GM06990 (cell line): ENCODE results near the gene UGGT2.
"Not testable (repeated sequence)": the region's sequence is repeated elsewhere in the genome, so short reads cannot be mapped to it uniquely, and the experiment has no call there.

Source experiments
- DNase-seq: peaks from one replicate; pipeline ENCODE4 v3.0.0-alpha.2; 2011; ENCODE audit not compliant: insufficient read length; ENCODE audit errors: extremely low read depth
- H3K27me3 ChIP-seq: replicated peaks from 2 replicates; pipeline ENCODE4 v1.6.0; 2011; ENCODE audit warnings: low read length; ENCODE audit not compliant: control insufficient read depth, insufficient read depth
- H3K36me3 ChIP-seq: 2 replicates; pipeline ENCODE4 v1.5.1; 2011; ENCODE audit warnings: low read length; ENCODE audit not compliant: control insufficient read depth, insufficient read depth
- H3K4me3 ChIP-seq: replicated peaks from 2 replicates; pipeline ENCODE4 v1.5.1; 2011; ENCODE audit warnings: low read depth, mild to moderate bottlenecking, control low read depth, low read length
- CTCF ChIP-seq: IDR thresholded peaks from 2 replicates; pipeline ENCODE4 v1.5.1; 2011; ENCODE audit warnings: low read length, control low read depth, mild to moderate bottlenecking, inconsistent platforms; ENCODE audit not compliant: insufficient read depth, poor library complexity, severe bottlenecking

The UGGT2 gene

GRCh38 chr13:96065849-96066248, 12.6 kb upstream of the UGGT2 start:
- DNase-seq, result no peak
- no peak for TF ChIP-seq CTCF
- H3K27me3 ChIP-seq, result no peaks in the 10 kb centered on the region
- H3K36me3 ChIP-seq, result no peaks in the 10 kb centered on the region
- no peak overlapping the region for H3K4me3 ChIP-seq

- Histone ChIP-seq H3K27me3 (no peaks in the 10 kb centered on the region; the same call in 1 of the 2 replicates), H3K36me3 (no peaks in the 10 kb centered on the region), H3K4me3 (peak overlapping the region; percentile 99)
- no peak for TF ChIP-seq CTCF
- DNase-seq, result no peak
Observed at GRCh38 chr13:96052656-96053002, 572 bp downstream of the UGGT2 start.

DNA sequence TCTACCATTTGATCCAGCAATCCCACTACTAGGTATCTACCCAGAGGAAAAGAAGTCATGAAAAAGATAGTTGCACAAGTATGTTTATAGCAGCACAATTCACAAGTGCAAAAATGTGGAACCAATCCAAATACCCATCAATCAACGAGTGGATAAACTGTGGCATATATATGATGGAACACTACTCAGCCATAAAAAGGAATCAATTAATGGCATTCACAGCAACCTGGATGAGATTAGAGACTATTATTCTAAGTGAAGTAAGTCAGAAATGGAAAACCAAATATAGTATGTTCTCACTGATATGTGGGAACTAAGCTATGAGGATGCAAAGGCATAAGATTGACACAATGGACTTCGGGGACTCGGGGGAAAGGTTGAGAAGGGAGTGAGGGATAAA, 1.3 kb downstream of the UGGT2 start:
- H3K36me3 ChIP-seq, H3K27me3 ChIP-seq, DNase-seq, H3K4me3 ChIP-seq: not testable (repeated sequence)

- not testable (repeated sequence) for H3K36me3 ChIP-seq, DNase-seq, H3K27me3 ChIP-seq, H3K4me3 ChIP-seq
Observed at GRCh38 chr13:96051491-96051890, 1.7 kb downstream of the UGGT2 start.

DNA sequence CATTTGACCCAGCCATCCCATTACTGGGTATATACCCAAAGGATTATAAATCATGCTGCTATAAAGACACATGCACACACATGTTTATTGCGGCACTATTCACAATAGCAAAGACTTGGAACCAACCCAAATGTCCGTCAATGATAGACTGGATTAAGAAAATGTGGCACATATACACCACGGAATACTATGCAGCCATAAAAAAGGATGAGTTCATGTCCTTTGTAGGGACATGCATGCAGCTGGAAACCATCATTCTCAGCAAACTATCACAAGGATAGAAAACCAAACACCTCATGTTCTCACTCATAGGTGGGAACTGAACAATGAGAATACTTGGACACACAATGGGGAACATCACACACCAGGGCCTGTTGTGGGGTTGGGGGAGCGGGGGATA, 2.2 kb downstream of the UGGT2 start:
- H3K36me3 ChIP-seq, H3K27me3 ChIP-seq, H3K4me3 ChIP-seq, DNase-seq: not testable (repeated sequence)

DNA sequence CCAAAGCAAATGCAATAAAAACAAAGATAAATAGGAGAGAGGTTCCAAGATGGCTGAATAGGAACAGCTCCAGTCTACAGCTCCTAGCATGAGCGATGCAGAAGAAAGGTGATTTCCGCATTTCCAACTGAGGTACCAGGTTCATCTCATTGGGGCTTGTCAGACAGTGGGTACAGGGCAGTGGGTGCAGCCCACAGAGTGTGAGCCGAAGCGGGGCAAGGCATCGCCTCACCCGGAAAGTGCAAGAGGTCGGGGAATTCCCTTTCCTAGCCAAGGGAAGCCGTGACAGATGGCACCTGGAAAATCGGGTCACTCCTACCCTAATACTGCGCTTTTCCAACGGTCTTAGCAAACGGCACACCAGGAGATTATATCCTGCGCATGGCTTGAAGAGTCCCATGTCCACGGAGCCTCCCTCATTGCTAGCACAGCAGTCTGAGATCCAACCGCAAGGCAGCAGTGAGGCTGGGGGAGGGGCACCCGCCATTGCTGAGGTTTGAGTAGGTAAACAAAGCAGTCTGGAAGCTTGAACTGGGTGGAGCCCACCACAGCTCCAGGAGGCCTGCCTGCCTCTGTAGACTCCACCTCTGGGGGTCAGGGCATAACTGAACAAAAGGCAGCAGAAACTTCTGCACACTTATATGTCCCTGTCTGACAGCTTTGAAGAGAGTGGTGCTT, 6.6 kb downstream of the UGGT2 start:
- not testable (repeated sequence) for DNase-seq, H3K36me3 ChIP-seq, H3K27me3 ChIP-seq, H3K4me3 ChIP-seq

- Histone ChIP-seq H3K36me3 (no peaks in the 10 kb centered on the region), H3K4me3 (no peak overlapping the region), H3K27me3 (no peaks in the 10 kb centered on the region)
- no peak for TF ChIP-seq CTCF
- DNase-seq, result no peak
Observed at GRCh38 chr13:96044238-96044637, 9.0 kb downstream of the UGGT2 start.

GRCh38 chr13:96041326-96042110, 11.7 kb downstream of the UGGT2 start:
- no peak for TF ChIP-seq CTCF
- DNase-seq, result no peak
- Histone ChIP-seq H3K4me3 (no peak overlapping the region), H3K36me3 (no peaks in the 10 kb centered on the region), H3K27me3 (no peaks in the 10 kb centered on the region)
